ENCODE results near the gene VPS39.

GRCh38 chr15:42214600-42214999, 6.5 kb upstream of the VPS39 start:
- TF ChIP-seq, protein P1, sequence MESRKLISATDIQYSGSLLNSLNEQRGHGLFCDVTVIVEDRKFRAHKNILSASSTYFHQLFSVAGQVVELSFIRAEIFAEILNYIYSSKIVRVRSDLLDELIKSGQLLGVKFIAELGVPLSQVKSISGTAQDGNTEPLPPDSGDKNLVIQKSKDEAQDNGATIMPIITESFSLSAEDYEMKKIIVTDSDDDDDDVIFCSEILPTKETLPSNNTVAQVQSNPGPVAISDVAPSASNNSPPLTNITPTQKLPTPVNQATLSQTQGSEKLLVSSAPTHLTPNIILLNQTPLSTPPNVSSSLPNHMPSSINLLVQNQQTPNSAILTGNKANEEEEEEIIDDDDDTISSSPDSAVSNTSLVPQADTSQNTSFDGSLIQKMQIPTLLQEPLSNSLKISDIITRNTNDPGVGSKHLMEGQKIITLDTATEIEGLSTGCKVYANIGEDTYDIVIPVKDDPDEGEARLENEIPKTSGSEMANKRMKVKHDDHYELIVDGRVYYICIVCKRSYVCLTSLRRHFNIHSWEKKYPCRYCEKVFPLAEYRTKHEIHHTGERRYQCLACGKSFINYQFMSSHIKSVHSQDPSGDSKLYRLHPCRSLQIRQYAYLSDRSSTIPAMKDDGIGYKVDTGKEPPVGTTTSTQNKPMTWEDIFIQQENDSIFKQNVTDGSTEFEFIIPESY (IDR thresholded peaks at IDR 0.05; ENCODE audit: borderline replicate concordance, low read depth) = no peak
- TF ChIP-seq CTCF (IDR thresholded peaks at IDR 0.05) = no peak
- TF ChIP-seq USF1 (IDR thresholded peaks at IDR 0.05; ENCODE audit: borderline replicate concordance, low read depth) = no peak
